ENCODE data around the gene CD53.
"Not testable (repeated sequence)": the region's sequence is repeated elsewhere in the genome, so short reads cannot be mapped to it uniquely, and the experiment has no call there.

The CD53 gene, protein sequence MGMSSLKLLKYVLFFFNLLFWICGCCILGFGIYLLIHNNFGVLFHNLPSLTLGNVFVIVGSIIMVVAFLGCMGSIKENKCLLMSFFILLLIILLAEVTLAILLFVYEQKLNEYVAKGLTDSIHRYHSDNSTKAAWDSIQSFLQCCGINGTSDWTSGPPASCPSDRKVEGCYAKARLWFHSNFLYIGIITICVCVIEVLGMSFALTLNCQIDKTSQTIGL

DNA sequence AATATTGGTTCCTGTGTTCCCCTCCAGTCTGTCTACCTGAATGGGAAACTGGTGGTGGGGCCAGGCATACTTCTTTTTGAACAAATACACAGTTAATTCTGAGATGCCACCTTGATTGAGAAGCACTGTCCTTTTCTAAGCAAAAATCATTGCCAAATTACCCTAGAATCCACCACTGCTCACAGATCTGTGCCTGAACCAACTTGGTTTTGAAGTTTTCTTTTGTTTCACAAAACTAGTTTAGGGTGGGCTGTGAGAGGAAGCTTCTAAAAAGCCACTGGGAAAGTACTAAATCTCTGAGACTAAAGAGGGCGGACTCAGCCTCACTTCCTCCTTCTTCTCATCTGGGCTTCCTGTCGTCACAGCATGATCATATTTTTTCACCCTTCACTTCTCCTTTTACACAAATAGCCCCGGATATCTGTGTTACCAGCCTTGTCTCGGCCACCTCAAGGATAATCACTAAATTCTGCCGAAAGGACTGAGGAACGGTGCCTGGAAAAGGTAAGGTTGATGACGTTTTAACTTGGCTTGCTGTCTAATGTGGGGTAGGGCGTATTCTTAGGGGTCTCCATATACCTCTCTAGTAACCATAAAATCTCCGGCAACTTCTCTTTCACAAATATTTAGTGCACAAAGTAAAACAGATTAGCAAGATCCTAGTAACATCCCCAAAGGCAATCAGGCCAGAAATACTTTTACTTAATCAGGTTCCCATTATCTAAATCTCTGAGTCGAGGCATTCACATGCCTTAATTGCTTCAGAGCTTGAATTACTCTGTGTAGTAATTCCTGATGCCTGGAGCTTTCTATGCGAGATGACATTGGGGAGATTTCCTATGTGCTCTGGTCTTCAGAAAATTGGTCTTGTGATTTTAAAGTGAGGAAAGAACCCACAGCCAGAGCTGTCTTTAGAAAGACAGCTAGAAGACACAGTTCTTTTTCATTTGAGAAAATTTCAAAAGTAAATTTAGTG is at the start of gene CD53:
TSS of gene CD53 (plus strand) at position 404 of the 976 bp plus-strand sequence. CDS start 18,261 bp downstream, outside the sequence.
- in situ Hi-C loops (cut with HindIII; ENCODE audit: low sequenced_read_pairs) = no loop called here

DNA sequence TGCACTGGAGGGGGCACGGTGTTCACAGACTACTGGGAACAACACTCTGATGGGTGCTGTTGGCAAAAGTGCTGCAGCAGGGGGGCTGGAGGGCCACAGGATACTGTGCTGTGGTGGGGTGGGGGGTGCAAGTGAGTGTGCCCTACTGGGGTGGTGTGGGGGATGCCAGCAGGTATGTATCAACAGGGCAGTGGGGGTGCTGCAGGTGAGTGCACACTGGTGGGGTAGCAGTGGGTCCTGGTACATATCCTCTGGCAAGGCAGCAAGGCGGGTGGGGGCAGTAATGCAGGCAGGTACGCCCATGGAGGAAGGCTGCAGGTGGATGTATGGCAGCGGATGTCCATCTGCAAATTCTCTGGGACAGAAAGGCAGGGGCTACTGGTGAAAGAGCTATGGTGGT is 48.8 kb upstream of the CD53 start:
- in situ Hi-C loops (cut with HindIII; ENCODE audit: low sequenced_read_pairs) = no loop called here

DNA sequence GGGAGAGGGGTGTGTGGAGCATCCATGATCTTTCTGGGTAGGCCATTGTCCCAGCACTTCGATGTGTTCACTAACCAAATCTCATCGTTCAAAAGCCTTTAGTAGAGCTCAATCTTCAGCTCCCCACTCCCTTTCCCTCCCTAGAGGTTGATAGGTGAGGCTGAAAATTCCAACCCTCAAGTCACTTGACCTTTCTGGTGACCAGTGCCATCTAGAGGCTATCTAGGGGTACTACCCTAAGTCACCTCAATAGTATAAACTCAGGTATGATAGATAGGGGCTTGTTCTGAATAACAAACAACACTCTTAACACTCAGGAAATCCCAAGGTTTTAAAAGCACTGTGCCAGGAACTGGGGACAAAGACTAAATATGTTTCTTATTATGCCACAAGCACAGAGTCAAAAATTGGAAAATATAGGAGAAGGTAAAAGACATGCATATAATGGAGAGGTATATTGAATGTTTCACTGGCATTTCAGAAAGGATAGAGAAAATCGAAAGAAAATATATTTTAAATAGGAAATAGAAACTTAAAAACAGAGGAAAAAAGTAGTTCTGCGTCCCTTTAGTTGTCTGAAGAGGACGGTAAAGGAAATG is 42.9 kb upstream of the CD53 start:
- in situ Hi-C loops (cut with HindIII; ENCODE audit: low sequenced_read_pairs) = no loop called here

DNA sequence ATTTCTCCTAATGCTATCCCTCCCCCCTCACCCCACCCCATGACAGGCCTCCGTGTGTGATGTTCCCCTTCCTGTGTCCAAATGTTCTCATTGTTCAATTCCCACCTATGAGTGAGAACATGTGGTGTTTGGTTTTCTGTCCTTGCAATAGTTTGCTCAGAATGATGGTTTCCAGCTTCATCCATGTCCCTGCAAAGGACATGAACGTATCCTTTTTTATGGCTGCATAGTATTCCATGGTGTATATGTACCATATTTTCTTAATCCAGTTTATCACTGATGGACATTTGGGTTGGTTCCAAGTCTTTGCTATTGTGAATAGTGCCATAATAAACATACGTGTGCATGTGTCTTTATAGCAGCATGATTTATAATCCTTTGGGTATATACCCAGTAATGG is 39.2 kb upstream of the CD53 start:
- in situ Hi-C loops (cut with HindIII; ENCODE audit: low sequenced_read_pairs) = not testable (repeated sequence)

DNA sequence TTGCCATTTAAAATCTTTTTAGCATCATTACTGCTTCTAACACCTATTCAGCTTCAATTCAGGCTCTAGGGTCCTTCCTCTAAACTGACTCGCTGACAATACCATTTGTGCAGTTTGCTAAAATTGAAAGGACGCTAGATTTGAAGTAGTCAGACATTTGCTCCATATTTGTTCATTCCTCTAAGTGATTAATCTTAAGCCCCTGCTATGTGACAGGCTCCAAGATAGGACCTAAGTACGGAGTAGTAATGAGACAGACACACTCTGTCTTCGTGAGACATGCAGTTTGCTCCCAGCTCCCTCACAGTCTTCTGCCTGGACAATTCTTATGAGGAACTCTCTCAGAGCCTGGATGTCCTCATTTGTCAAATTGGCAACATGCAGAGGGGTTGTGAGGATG is 26.1 kb upstream of the CD53 start:
- in situ Hi-C loops (cut with HindIII; ENCODE audit: low sequenced_read_pairs) = no loop called here

DNA sequence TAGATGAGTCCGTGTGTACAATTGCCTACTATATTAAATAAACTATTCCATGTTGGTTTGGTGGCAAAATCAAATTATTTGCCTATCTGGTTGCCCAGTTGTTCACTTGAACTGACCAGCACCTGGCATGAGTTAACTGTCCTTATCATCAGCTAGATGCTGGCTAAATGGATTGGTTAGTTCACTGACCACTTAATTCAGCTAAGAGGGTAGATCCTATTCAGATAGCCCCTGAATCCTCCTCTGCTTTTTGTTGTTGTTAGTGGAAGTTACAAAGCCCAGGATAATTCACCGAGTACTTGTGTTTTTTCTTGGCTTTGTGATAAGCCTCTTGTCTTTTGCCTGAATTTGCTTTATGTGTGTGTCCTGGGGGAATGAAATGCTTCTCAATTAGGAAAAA is 22.8 kb upstream of the CD53 start:
- in situ Hi-C loops (cut with HindIII; ENCODE audit: low sequenced_read_pairs) = no loop called here

DNA sequence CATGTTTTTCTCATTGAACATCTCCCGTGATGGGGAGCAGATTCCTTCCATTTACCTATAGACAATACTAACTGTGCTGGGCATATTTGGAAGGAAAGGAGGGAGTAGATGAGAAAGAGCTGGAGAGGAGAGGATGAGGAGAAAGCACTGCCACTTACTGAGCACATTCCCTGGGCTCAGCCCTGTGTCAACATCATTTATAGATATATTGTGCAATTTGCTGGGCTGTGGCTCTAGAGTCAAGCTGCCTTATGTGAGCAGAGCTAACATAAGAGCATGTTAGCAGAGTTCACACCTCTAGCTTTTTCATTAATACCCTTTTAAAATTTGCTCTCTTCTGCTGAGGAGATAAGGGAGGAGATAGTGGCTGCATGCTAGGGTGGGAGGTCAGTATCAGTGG is 22.3 kb upstream of the CD53 start:
- in situ Hi-C loops (cut with HindIII; ENCODE audit: low sequenced_read_pairs) = no loop called here

DNA sequence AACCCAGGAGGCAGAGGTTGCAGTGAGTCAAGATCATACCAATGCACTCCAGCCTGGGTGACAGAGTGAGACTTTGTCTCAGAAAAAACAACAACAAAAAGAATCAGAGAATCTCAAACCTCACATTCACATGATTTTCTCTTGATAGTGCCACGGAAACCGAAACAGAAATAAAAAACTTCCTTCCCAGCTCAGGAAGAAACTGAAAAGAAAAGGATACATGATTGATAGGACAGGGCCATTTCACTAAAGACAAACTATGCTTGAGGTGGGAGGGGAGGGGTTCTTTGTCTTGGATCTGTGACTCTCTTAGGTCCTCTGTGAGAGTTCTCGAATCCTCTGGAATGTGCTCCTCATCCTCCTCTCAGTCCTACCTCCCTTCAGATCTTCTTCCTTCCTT is 19.8 kb upstream of the CD53 start:
- in situ Hi-C loops (cut with HindIII; ENCODE audit: low sequenced_read_pairs) = no loop called here

DNA sequence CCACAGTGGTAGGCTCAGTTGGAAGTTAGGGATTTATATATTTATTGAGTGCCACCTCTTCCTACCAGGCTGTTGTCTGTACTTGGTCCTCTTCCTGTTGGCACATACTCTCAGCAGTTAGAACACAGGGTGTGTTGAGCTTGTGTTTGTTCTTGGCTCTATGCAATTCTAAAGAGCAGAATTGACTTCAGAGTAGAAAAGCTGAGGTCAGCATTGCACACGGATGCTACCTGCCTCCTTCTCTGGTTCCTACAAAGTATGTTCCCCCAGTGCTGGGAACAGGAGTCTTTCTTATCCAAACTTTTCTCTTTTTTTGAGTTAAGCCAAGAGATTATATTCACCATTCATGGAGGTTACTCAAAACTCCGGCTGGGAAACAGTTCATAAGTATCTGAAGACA is 16.5 kb upstream of the CD53 start:
- in situ Hi-C loops (cut with HindIII; ENCODE audit: low sequenced_read_pairs) = no loop called here

DNA sequence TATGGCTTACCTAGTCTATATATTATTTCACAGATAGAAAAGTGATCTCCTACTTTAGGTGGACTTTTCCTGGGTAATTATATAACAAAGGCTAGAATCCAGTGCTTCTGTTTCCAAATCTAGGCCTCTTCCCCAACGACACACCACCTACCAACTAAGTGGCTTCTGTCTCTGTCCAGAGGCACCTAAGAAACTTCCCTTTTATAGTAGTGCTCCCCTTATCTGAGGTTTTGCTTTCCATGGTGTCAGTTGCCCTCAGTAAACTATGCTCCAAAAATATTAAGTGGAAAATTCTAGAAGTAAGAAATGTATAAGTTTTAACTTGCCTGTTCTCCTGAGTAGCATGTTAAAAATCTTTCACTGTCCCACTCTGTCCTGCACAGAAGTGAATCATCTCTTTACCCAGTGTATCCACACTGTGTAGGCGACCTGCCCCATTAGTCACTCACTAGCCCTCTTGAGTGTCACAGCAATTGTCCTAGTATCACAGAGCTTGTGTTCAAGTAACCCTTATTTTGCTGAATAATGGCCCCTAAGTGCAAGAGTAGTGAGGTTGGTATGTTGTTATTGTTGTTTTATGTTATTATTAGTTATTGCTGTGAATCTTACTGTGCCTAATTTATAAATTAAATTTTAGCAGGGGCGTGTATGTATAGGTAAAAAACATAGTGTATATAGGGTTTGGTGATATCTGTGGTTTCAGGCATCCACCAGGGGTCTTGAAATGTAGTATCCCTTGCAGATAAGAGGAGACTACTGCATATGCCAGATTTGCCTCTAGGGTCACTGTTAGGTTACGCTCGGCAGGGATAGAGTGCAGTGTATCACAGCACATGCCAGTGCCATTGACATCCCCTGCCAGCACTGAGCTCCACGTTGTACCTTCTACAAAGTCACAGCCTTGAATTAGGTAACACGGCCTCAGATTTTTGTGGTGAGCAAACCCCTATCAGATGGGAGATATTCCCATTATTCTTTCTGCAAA is 14.7 kb upstream of the CD53 start:
- in situ Hi-C loops (cut with HindIII; ENCODE audit: low sequenced_read_pairs) = no loop called here

DNA sequence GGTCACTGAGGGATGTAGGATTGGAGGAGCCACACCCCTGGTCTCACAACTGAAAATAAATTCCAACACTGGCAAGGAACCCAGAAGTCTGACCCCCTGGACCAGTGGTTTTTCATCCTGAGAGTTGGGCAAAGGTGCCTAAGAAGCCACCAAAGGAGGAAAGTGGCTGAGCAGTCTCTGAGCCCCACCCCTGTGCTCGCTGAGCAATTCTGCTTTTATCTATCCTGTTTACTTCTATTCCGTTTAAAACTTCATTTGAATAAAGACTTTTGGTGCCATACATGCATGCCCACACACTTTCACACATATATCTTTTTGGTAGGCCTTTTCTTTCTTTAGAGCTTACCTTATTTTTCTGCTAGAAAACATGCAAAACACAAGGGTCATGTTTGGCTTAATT is 13.9 kb upstream of the CD53 start:
- in situ Hi-C loops (cut with HindIII; ENCODE audit: low sequenced_read_pairs) = no loop called here

DNA sequence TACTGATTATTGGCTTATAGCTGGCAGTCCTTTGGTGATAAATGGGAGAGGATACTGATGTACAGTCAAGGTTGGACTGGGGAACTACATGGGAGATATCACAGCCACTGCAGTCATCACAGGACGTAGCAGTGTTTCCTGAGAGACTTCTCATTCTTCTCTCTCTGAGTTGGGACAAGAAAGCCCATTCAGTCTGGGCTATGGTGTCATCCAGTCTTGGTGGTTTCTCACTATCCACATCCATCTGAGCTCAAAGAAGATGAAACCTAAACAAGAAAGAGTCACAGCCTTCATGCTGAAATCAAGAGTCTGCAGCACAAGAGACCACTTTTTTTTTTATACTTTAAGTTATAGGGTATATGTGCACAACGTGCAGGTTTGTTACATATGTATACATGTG is 12.8 kb upstream of the CD53 start:
- in situ Hi-C loops (cut with HindIII; ENCODE audit: low sequenced_read_pairs) = no loop called here

DNA sequence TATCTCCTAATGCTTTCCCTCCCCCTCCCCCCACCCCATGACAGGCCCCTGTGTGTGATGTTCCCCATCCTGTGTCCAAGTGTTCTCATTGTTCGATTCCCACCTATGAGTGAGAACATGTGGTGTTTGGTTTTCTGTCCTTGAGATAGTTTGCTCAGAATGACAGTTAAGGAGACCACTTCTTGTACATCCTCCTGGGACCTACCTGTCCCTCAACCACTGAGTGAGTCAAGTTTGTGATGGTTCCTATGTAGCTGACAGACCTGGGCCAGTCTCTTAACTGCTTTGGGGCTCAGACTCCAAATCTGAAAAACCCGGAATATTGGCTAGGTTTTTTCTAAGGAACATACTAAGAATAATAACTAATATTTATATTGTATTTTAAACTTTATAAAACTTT is 12.3 kb upstream of the CD53 start:
- in situ Hi-C loops (cut with HindIII; ENCODE audit: low sequenced_read_pairs) = not testable (repeated sequence)

DNA sequence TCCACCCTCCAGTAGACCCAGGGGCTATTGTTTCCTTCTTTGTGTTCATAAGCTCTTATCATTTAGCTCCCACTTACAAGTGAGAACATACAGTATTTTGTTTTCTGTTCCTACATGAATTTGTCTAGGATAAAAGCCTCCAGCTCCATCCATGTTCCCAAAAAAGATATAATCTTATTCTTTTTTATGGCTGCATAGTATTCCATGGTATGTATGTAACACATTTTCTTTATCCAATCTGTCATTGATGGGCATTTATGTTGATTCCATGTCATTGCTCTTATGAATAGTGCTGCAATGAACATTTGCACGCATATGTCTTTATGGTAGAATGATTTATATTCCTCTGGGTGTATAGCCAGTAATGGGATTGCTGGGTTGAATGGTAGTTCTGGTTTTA is 11.0 kb upstream of the CD53 start:
- in situ Hi-C loops (cut with HindIII; ENCODE audit: low sequenced_read_pairs) = not testable (repeated sequence)

DNA sequence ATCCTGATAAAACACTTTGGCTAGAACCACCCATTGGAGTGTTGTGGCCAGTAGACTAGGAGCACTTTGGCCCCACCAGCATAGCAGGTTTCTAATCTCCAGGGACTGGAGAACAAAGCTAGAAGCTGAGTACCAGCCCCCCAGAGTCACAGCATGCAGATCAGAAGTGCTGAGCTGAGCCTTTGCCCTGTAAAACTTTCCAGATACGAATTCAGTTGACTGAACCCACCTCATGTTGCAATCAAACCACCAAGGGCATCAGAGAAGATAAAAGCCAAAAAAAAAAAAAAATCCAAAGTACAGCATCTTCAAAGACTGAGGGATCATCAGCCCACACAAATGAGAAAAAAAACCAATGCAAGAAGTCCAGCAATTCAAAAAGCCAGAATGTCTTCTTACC is 8.7 kb upstream of the CD53 start:
- in situ Hi-C loops (cut with HindIII; ENCODE audit: low sequenced_read_pairs) = no loop called here

DNA sequence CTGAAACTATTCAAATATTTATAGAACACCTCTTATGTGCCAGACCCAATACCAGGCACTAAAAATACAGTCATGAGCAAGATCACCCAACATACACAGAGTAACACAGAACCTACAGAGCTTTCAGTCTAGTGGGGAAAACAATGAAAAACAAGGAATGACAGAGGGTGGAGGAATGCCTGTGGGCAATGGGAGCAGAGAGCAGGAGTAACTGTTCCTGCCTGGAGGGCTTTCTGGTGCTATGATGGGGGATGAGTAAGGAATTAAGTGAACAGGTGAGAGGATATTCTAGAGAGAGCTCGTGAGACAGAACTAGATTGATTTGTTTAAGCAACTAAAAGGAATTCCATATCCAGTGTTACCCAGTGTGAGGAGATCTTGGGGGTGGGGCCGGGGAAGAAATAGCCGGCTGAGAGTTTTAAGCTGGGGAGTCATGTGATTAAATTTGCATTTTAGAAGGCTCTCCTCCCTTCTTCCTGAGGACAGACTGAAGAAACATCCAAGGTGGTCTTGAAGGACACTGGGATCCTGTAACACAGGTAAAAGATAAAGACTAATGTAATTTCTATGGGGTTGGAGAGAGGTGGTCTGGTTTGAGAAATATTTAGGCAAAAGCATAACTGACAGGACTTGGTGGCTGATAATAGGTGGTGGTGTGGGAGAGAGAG is 2.1 kb upstream of the CD53 start:
- in situ Hi-C loops (cut with HindIII; ENCODE audit: low sequenced_read_pairs) = no loop called here

DNA sequence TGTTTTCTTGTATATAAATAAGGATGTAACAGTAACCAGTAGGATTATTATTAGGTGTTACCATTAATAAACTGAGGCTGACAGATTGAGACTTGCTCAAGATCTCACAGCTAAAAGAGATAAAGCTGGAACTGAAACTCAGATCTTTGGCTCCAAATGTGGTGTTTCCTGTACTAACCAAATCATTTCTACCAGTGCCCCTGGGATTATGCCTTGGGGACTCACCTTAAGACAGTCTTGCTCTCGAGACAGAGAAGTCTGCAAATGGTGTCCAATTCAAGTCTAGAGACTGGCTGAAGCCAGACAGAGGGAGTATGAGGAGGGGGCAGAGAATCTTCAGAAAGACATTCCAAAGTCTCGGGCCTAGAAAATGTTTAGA is 593 bp upstream of the CD53 start:
- in situ Hi-C loops (cut with HindIII; ENCODE audit: low sequenced_read_pairs) = no loop called here

DNA sequence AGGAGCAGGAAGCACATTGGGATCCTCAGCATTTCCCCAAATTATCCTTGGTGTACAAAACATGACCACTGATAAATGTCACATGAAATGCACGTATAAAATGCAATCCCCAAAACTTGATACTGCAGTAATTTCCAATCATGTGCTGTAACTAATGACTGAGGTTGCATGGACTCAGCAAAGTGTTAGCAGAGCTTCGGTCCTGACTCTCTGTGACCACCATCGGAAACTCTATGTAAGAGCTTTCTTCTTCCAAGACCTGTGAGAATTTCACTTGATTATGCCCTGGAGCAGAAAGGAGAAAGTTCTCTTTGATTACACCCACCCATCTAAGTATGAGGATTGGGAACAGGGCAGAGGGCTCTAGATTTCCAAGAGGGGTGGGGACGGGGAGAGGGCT is 908 bp downstream of the CD53 start:
- in situ Hi-C loops (cut with HindIII; ENCODE audit: low sequenced_read_pairs) = no loop called here

DNA sequence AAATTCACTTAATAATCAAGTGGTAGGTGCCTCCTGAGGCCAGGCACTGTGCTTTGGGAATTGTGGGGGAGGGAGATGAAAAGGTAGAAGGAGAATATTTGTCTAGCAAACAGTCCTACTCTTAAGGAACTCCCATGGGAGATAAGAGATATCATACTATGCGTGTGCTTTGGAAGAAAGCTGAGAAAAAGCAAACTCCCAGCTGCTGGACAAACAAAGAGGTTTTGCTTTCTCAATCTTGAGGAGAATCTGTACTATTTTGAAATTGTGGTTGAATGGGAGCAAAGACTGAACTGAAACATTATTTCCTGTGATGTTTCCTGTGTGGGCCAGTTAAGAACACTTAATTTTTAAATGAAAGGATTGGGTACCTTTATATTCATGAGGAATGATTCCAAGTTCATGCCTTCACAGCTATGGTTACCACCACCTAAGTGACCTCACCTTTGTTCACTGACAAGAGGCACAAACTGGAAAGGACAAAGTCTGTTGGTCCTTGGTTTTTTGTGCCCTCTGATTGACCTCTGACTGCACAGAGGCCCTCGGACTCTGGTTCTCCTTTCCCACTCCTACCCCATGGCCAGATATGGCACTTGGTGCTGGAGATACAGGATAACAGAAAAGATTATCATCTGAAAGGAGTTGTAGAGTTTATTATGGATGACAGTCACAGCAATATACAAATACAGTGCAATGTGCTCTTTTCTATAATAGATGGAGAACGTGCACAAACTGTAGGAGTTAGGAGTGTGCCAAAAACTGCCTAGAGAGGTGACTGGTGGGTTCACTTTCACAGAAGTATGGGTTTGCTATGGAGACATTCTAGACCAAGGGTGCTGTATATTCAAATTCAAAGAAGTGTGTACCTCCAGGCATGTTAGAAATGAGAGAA is 1.6 kb downstream of the CD53 start:
- in situ Hi-C loops (cut with HindIII; ENCODE audit: low sequenced_read_pairs) = no loop called here
